Effector memory CD4-positive, alpha-beta T cell (primary cell): Measurements from ENCODE around the gene SLC35D1.
"Not testable (repeated sequence)": the region's sequence is repeated elsewhere in the genome, so short reads cannot be mapped to it uniquely, and the experiment has no call there.

ENCODE experiments used
- DNase-seq, 3 donors: peaks; one replicate each; pipeline ENCODE4 v3.0.0-alpha.2; 2020
- H3K27ac ChIP-seq: 2 replicates; pipeline ENCODE4 v1.7.0; 2013; ENCODE audit warnings: mild to moderate bottlenecking, low read length, moderate library complexity; ENCODE audit not compliant: insufficient read depth, poor library complexity, severe bottlenecking
- H3K27me3 ChIP-seq: replicated peaks from 2 replicates; pipeline ENCODE4 v1.7.0; 2013; ENCODE audit warnings: mild to moderate bottlenecking, low read length; ENCODE audit not compliant: insufficient read depth, control insufficient read depth, poor library complexity, severe bottlenecking
- H3K36me3 ChIP-seq: 2 replicates; pipeline ENCODE4 v1.7.0; 2013; ENCODE audit warnings: mild to moderate bottlenecking, low read length, moderate library complexity; ENCODE audit not compliant: control insufficient read depth, insufficient read depth
- H3K4me1 ChIP-seq: 2 replicates; pipeline ENCODE4 v1.7.0; 2013; ENCODE audit warnings: low read length, mild to moderate bottlenecking; ENCODE audit not compliant: control insufficient read depth, insufficient read depth, poor library complexity, severe bottlenecking
- H3K4me3 ChIP-seq: 2 replicates; pipeline ENCODE4 v1.7.0; 2013; ENCODE audit warnings: low read length, low read depth, mild to moderate bottlenecking; ENCODE audit not compliant: insufficient read depth, poor library complexity, severe bottlenecking
- H3K9me3 ChIP-seq: 2 replicates; pipeline ENCODE4 v1.7.0; 2013; ENCODE audit warnings: mild to moderate bottlenecking, low read length, moderate library complexity; ENCODE audit not compliant: control insufficient read depth

Gene SLC35D1

DNA sequence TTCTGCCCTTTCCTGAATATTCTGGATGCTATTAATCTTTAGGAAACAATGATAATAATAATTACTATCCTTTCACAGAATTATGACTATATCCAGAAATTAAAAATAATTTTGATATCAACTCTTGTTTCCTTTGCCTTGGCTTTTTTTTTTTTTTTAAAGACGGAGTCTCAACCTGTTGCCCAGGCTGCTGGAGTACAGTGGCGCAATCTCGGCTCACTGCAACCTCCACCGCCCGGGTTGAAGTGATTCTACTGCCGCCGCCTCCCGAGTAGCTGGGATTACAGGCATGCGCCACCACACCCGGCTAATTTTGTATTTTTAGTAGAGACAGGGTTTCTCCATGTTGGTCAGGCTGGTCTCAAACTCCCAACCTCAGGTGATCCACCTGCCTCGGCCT is 74.3 kb downstream of the SLC35D1 start:
- H3K27me3 ChIP-seq, H3K4me3 ChIP-seq, H3K4me1 ChIP-seq, H3K27ac ChIP-seq, H3K9me3 ChIP-seq, DNase-seq: not testable (repeated sequence)
- H3K36me3 ChIP-seq, result peaks cover 53% of the 10 kb centered on the region

DNA sequence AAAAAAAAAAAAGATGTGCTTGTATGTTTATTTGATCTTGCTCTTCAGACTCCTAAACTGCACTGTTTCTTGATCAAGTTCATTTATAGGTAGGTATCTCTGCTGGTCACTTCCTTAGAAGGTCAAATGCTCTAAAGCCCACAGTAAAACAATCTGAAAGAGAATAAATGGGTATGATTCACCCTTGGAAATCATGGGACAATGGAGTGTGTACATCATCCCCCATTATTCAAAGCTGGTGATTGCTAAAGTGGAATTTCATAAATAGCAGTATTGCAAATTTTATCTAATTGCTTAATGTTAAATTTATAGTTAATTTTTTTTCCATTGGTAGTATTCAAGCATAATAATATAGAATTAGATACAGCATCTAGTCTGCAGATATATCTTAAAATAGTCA is 75.7 kb downstream of the SLC35D1 start:
- Histone ChIP-seq H3K27me3 (no peaks in the 10 kb centered on the region), H3K36me3 (peaks cover 50% of the 10 kb centered on the region), H3K27ac (no peak overlapping the region), H3K4me3 (no peak overlapping the region), H3K9me3 (no peaks in the 10 kb centered on the region), H3K4me1 (no peaks in the 10 kb centered on the region)
- no peak for DNase-seq

- Histone ChIP-seq H3K9me3 (no peaks in the 10 kb centered on the region), H3K27me3 (no peaks in the 10 kb centered on the region), H3K27ac (no peak overlapping the region), H3K36me3 (peaks cover 49% of the 10 kb centered on the region), H3K4me3 (no peak overlapping the region), H3K4me1 (no peaks in the 10 kb centered on the region)
- DNase-seq, result no peak
These were observed 85.4 kb downstream of the SLC35D1 start for GRCh38 chr1:66968574-66968973.

DNA sequence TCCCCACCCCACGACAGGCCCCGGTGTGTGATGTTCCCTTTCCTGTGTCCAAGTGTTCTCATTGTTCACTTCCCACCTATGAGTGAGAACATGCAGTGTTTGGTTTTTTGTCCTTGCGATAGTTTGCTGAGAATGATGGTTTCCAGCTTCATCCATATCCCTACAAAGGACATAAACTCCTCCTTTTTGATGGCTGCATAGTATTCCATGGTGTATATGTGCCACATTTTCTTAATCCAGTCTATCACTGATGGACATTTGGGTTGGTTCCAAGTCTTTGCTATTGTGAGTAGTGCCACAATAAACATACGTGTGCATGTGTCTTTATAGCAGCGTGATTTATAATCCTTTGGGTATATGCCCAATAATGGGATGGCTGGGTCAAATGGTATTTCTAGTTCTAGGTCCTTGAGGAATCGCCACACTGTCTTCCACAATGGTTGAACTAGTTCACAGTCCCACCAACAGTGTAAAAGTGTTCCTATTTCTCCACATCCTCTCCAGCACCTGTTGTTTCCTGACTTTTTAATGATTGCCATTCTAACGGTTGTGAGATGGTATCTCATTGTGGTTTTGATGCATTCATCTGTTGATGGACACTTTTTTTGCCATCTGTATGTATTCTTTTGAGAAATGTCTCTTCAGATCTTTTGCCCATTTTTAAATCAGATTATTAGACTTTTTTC is 87.6 kb downstream of the SLC35D1 start:
- H3K27me3 ChIP-seq, H3K4me3 ChIP-seq, H3K9me3 ChIP-seq, DNase-seq, H3K4me1 ChIP-seq, H3K27ac ChIP-seq: not testable (repeated sequence)
- peaks cover 50% of the 10 kb centered on the region for H3K36me3 ChIP-seq

GRCh38 chr1:66957938-66958337 is 96.0 kb downstream of the SLC35D1 start:
- Histone ChIP-seq H3K9me3 (no peaks in the 10 kb centered on the region), H3K4me3 (no peak overlapping the region), H3K4me1 (peaks cover 10% of the 10 kb centered on the region), H3K27ac (no peak overlapping the region), H3K27me3 (no peaks in the 10 kb centered on the region), H3K36me3 (peaks cover 39% of the 10 kb centered on the region)
- no peak for DNase-seq

DNA sequence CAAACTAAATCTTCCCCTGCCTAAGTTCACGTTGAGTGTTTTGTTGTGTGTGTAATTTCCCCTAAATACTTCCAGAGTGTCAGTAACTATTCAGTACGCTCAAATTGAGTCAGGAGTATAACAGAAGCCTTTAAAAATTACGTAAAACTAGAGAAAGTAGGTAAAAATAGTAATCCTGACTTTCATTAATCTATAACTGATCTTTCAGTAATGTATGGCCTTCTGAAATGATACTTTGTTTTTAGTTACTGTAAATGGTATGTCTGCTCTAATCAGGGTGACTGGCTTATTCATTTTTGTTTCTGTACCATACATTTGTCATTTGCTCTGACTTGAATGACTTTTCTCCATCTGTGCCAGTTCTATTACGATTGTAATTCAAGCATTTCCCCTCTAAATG is 99.7 kb downstream of the SLC35D1 start:
- no peak overlapping the region for H3K4me3 ChIP-seq
- H3K36me3 ChIP-seq, result peaks cover 35% of the 10 kb centered on the region
- H3K27ac ChIP-seq, result no peak overlapping the region
- H3K27me3 ChIP-seq, result no peaks in the 10 kb centered on the region
- H3K9me3 ChIP-seq, result no peaks in the 10 kb centered on the region
- no peaks in the 10 kb centered on the region for H3K4me1 ChIP-seq
- no peak for DNase-seq

GRCh38 chr1:66951513-66951912 is 102.4 kb downstream of the SLC35D1 start:
- no peaks in the 10 kb centered on the region for H3K27me3 ChIP-seq
- H3K36me3 ChIP-seq, result peaks cover 38% of the 10 kb centered on the region
- no peaks in the 10 kb centered on the region for H3K9me3 ChIP-seq
- no peaks in the 10 kb centered on the region for H3K4me1 ChIP-seq
- H3K4me3 ChIP-seq, result no peak overlapping the region
- DNase-seq, result no peak
- no peak overlapping the region for H3K27ac ChIP-seq
